Dermis blood vessel endothelial cell (primary cell): ENCODE measurements around the gene RASAL2. TPM values are rescaled to one million over a fixed set of nuclear protein-coding genes. Genes with fewer than 3 reads are reported as not detected.
"Not testable (repeated sequence)": the region's sequence is repeated elsewhere in the genome, so short reads cannot be mapped to it uniquely, and the experiment has no call there.

Source experiments
- DNase-seq: peaks from one replicate; pipeline ENCODE4 v3.0.0; 2010
- total RNA-seq: library from RNA; depleted of rRNA; stranded (reverse); fragments of >200 nt; gene quantifications from 2 replicates; pipeline ENCODE4 v1.2.3, GENCODE V29; 2014

RASAL2 gene
- total RNA-seq, 1 donor from 2014 or later = 32.2 TPM

DNA sequence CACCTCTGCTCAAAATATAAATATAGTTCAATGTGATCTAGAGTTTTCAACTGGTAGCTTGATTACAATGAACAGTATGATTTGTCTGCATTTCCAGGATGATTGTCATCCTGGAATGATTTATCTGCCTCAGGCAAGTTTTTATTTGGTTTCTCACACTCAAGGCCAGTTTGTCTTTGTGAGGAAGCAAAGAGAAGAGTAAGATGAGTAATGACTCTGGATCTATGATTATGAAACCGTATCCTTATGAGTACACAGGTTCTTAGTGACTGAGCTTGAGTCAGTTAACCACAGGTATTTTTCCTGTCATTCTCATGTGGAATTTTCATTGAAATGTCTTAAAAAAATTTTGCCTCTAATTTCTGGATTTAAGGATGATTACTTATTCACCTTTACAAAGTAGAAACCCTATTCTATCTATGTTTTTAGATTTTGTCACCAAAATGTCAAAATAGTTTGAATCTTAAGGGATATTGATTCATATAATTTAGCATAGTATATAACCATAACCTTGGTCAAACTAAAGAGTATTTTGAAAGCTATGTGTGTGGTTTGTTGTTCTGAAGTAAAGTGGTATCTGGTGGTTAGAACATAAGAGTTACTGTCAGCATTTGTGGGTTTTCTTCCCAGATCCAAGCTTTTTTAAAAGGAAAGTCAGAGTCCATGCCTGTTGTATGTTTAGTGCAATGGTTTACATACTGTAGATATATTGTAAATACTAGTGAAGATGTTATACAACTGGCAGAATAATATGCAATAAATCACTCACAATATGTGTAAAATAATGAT lies 145.0 kb downstream of the RASAL2 start:
- peak; percentile 76 for DNase-seq

DNA sequence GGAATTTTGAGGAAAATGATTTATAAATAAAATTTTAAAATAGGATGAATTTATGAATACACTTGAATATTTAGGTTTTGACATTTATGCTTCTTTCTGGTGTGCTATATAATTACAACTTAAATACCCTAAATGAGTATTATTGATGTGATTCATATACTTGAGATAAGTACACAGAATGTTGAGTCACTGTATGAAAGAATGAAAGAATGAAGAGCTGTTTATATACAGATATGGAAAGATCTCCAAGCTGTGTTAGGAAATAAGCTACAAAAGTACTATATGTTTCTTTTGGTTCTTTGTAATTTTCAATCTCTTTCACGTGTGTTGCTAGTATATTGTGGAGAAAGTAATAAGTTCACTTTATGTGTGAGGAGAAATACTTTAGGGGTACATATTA lies 147.2 kb downstream of the RASAL2 start:
- DNase-seq = no peak

DNA sequence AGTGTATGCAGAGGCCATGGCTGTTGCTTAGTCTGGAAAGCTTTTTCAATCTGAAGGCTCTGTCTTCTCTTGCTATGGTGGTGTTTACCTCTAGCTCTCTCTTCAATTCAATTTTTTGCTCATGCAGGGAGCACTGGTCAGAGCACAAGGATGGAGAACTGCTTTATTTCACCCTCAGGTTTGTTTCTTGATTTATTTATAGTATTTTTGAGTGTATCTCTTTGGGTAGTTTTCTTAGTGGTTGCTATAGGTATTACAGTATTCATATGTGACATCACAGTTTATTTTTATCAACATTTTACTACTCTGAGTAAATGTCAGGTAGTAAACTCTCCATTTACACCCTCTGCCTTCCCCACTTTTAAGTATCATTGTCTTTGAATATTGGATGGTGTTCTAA lies 147.9 kb downstream of the RASAL2 start:
- DNase-seq = no peak

DNA sequence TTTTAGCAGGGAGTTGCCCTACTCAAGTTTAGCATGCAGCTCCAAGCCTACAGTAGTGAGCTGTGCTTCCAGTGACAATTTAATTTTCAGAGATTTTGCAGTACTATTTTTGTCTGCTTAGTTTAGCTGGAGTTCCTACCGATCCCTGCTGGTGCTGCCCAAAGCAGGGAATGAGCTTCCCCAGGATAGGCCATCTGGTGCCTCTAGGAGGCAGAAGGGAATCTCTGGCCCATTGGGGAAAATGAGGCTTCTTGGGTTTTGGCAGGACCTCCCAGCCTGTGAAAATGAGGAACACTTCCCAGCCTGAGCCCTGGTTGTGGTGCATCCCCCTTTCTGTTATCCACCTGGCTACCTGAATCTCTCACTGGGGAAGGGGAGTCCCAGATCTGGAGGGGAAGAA lies 149.2 kb downstream of the RASAL2 start:
- DNase-seq = no peak

DNA sequence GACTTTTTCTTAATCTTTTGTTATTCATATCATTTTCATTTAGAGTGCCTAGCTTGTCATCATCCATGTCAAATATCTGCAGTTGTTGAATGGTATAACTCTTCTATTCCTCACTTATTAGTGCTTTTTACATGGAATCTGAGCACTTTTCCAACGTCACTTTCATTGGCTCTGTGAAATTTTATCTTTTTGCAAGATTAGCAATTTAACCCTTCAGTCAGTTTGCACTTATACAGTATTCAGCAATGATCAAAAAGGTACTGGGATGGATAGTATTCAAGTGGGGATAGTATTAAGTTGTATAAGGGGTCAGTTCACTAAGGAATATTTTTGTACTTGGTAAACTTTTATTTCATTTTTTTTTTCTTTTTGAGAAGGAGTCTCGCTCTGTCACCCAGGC lies 150.0 kb downstream of the RASAL2 start:
- no peak for DNase-seq

DNA sequence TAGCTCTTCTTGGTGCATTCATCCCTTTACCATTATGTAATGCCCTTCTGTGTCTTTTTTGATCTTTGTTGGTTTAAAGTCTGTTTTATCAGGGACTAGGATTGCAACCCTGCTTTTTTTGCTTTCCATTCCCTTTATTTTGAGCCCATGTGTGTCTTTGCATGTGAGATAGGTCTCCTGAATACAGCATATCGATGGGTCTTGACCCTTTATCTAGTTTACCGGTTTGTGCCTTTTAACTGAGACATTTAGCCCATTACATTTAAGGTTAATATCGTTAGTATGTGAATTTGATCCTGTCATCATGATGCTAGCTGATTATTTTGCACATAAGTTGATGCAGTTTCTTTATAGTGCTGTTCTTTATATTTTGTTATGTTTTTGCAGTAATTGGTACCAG lies 154.4 kb downstream of the RASAL2 start:
- not testable (repeated sequence) for DNase-seq

DNA sequence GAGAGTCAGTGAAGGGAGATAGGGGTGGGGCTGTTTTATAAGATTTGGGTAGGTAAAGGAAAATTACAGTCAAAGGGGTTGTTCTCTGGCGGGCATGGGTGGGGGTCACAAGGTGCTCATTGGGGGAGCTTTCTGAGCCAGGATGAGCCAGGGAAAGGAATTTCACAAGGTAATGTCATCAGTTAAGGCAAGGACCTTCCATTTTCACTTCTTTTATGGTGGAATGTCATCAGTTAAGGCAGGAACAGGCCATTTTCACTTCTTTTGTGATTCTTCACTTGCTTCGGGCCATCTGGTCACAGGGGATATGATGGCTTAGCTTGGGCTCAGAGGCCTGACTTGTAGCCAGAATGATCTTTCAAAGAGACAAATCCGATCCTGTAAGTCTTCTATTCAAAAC lies 159.7 kb downstream of the RASAL2 start:
- DNase-seq = not testable (repeated sequence)

DNA sequence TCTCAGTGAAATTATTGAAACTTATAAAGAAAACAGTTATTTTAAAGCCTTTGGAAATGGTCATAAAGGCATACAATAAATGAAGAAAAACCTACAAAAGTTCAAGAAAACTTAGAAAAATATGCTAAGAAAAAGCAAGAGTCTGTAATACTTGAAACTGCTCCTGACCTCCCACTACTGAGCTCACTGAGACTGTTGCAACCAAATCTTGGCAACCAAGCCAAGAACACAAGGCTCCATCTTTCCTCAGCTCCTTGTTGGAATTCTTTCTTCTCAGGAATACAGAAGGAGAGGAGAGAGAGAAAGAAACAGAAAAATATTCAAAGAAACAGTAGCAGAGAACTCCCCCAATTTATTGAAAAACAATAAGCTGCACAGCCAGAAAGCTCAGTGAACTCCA lies 160.5 kb downstream of the RASAL2 start:
- DNase-seq = no peak

DNA sequence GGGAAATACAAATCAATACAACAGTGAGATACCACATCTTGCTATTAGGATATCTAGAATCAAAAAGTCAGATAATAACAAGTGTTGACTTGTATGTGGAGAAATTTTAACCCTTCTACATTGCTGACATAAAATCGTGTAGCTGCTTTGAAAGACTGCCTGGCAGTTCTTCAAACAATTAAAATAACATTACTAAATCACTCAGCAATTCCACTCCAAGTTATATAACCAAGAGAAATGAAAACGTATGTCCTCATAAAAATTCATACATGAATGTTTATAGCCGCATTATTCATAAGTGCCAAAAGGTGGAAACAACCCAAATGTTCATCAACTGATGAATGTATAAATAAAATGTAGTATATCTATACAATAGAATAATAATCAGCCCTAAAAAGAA lies 164.6 kb downstream of the RASAL2 start:
- no peak for DNase-seq

DNA sequence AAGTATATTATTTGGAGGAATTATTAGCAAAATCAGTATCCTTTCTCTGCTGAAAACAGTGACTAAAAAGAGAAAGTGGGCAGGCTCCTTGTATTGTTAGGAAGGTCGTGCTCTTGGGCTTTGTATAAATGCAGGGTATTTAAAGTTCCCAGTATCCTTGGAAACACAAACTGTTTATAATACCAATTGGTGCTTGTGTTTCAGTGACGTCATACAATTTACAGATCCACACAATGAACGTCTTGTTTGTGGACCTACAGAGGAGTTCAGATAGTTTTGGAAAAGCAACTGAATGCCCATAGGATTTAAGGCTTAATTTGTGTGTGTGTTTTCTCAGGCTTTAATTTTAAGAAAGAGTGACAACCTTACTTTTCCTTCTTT lies 168.2 kb downstream of the RASAL2 start:
- peak; percentile 90 for DNase-seq

DNA sequence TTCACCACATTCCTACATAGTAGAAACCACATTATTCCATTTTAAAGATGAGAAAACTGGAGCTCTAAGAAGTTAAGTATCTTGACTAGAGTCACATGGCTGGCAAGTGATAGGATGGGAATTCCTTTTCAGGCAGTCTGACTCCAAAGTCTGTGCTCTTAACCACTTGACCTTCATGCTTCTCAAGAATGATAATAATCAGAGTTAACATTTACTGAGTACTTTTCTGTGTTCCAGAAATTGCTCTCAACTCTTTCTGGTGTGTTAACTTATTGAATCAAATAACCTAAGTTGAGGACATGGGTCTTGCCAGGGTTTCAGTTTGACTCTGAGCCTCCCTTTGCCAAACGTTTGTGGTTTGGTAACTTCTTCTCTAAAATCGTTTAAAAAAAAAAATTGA lies 169.4 kb downstream of the RASAL2 start:
- no peak for DNase-seq

DNA sequence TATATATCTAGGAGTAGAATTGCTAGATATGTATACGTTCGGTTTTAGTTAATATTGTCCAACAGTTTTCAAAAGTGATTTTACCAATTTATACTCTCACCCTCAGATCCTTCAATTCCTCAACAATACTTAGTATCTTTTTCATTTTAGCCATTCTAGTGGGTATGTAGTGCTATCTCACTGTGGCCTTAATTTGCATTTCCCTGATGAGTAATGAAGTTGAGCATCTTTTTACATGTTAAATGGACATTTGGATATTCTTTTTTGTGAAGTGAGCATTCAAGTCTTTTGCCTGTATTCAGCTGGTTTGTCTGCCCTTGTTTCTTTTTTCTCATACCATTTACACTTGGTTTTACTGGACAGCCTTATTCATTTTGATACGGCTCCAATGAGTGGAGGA lies 172.2 kb downstream of the RASAL2 start:
- no peak for DNase-seq

DNA sequence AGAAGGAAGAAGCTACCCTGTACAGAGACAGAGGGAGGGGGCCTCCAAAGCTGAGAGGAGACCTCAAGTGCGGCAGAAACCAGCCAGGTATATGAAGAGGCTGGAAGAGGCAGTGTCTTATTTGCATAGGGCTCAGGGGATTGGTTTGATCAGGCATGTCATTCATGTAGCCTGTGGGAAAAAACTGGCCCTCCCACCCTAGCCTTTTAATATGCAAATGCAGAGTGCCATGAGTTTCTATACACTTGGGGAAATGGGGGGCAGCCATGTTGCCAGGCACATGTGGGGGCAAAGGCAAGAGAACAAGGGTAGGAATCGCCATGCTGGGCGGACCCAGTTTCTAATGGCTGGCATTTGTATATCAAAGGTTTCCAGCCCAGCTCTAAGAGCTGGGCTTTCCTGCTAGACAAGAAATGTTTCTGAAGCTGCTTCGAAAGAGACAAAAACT lies 172.7 kb downstream of the RASAL2 start:
- DNase-seq = no peak

DNA sequence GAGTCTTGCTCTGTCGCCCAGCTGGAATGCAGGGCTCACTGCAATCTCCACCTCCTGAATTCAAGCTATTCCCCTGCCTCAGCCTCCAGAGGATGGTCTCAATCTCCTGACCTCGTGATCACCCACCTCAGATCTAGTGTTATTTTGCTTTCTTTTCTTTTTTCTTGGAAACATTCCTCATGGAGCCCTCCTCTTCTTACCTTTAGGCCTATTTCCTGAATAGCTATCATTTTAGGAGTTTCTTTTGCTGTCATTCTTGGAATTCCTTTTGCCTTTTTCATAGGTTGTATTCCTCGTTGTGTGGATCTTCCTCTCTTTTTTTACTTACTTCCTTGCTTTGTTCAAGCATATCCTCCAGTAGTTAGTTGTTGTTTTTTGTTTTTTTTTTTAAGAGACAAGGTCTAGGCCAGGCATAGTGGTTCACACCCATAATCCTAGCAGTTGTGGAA lies 173.8 kb downstream of the RASAL2 start:
- DNase-seq = peak; percentile 76

DNA sequence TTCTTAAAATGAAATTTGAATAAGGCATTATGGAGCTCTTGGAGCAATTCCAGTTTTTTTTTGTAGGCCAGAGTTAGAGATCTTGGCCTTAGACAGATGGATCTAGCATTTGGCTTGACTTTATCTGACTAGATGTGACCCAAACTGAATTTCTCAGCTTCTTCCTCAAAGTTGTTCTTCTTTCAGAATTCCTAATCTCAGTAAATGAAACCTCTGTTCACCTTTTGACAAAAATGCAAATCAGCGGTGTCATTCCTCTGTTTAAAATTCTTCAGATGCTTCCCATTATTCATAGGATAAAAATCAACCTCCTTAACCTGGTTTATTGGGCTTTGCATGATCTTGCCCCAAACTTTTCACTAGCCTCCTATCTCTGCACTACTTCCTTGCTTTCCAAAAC lies 177.6 kb downstream of the RASAL2 start:
- DNase-seq = no peak

DNA sequence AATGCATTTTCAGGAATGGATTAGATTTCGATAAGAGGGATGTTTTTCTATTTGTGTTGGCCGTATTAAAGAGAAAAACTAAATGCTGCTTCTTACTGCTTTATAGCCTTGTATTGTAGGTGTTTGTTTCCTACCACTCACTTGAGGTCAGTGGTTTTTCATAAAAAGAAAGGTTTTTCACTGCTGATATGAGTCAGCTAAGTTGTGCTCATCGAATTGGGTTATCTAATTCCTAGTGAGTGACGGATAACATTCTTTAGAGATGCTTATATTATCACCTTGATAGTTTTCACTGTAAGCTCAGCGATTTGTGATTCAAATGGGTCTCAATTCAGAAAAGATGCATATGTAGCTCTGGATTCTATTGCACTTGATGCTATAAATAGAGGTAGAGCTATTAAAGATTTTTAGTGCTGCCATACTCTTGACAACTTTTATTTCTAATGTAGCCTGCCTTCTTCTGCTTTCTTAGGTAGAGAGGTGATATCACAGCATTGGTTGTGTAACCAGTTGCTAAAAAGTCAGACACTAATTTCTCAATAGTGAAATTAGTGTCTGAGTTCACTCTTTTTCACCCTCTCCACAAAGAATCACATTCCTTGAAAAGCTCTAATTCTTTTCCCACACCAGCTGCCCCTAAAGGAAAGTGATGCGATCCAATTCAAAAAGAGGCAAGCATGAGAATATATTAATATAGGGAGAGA lies 180.0 kb downstream of the RASAL2 start:
- DNase-seq = no peak

DNA sequence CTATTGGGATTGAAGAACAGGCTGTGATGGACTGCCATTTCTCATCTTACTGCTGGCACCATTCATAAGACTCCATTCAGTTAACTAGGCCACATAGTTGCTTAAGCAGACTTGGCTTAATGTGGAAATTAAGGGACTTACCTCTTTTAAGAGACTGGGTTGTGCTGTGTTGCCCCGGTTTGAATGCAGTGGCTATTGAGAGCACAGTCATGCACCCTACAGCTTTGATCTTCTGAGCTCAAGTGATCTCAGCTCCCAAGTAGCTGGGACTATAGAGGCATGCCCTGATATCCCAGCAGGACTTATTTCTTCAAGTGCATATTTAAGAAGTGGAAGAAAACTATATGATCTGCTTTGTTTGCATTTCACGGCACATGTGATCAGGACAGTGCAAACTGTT lies 181.1 kb downstream of the RASAL2 start:
- DNase-seq = no peak

DNA sequence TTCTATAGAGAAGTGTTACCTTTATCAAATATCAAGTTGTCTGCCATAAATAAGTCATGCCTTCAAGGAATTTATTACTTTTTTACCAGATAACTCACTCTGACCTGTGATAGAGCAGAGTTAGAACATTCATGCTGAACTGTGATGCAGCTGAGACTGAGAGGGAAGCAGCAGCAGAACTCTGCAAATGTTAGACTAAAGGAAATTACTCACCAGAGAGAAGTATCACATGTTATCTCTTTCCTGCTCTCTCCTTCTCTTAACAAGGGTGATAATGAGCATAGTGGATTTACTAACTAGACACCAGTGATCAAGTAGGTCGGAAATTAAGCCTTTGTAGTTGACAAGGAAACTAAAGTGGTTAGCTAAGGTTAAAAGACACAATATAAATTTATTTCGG lies 181.6 kb downstream of the RASAL2 start:
- peak; percentile 59 for DNase-seq

DNA sequence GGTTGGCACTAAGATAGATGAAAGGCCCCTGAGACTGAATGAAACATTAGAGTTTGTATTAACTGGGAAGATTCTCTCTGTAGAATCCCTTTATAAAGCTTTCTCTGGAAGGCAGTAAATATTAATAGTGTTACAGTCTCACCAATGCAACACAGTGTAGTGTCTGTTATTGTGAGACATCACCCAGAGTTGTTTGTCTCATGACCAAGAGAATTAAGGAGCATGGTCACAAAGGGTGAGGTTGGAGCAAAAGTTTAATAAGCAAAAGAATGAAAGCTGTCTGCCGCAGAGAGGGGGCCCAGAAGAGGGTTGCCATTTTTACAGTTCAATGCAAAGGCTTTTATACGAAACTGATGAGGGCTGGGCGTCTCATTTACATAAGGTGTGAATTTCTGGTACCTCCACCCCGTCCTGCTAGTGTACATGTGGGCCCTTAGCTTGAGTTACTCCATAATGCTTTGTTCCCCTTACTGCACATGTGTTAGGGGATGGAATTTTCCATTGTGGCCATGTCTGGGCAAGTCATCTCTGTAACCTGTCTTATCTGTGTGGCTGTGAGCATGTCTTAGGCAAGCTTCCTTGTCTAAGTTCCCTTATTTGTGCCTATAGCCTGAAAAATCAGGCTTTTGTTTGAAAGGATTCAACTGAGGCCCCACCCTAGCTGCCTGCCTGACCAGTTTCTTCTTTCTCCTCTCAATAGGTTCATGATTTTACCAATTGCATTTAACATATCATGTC lies 184.1 kb downstream of the RASAL2 start:
- DNase-seq = no peak

DNA sequence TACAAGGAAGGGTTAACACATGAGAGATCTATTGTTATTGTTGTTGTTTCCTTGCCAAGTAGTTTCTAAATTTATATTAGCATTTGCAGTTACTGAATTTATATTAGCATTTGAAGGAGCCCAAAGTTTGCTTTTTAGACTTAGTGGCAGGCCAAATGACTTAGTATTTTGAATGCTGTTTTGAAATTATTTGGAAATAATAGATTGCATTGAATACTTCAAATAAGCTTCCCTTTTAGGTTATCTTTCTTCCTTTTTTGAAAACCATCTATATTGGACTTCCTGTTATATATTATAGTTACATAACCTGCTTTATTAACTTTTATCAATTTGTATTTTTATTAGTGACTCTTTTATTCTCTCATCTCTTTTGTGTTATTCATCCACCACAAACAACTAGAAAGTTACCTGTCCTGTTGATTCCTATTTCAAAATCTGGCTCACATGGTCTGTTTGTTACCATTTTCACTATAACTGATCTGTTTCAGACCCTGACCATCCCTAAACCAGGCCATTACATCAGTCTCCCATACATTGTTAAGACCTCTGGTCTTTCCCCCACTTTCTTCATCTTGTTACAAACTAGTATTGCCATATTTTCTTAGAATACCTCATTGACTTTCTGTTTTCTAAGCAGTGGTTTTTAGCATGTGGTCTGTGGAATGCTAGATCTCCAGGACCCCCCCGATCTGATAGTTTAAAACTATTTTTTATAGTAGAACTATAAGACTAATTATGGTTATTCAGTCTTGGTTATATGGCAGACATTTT lies 185.2 kb downstream of the RASAL2 start:
- no peak for DNase-seq

DNA sequence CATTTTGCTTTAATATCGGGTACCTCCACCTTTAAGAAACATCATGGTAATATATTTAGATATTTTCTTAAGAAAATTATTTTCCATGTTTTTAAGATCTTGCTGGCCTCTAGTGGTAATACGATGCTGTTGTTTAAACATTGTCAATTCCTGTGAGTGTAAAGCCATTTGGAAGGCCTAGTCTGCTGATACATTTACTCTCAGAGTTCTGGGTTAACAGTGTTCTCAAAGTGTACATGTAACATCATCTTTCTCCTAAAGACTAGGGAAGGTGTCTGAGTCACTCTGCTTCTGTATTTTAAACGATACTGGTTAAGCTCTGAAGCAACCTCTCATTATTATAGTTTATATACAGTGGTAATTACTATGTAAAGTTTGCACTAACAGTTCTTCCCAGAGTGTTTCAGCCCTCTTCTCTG lies 189.1 kb downstream of the RASAL2 start:
- peak; percentile 77 for DNase-seq

DNA sequence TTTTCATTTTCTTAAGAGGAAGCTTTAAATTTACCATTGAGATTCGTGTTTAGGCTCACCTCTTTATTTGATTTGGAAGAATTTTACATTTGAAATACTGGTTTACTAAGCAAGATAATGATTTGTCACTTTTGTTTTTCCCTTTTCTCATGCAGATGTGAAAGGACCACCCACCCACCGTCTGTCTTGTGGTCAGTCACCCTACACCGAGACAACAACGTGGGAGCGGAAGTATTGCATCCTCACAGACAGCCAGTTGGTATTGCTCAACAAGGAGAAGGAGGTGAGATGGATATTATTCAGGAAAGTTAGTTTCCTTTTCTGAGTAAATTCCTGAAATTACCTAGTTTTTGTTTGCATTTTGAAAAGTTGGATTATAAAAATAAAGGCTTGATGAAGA lies 189.5 kb downstream of the RASAL2 start:
- DNase-seq = no peak

DNA sequence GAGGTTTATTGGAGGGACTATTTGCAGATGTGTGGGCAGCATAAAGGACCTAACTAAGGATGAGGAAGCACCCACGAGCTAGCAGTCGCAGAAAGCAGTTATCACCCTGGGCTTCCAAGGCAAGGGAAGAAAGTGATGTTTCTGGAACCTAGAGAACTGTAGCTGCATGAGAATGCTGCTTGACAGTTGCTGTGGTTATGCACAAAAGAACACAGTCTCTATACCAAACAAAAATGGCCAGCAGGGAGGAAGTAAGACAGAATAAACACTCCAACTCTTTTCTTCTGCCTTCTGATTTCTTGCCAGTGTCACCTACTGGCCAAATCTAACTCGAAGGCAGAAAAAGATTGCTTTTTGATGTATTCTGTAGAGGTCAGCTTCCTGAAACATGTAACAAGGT lies 190.2 kb downstream of the RASAL2 start:
- peak; percentile 23 for DNase-seq
